ENCODE data around the gene MRPS7. TPM values are rescaled to one million over a fixed set of nuclear protein-coding genes. Genes with fewer than 3 reads are reported as not detected.

Gene MRPS7
- total RNA-seq (2021): 103 and 105 TPM in 2 replicates
- percentile 84 among the genes with signal in this experiment for Bru-seq, nascent RNA
- percentile 71 among the genes with signal in this experiment for BruChase-seq, experiment 1, labeled RNA remaining after a 2-hour chase
- BruChase-seq, experiment 2, labeled RNA remaining after a 6-hour chase: percentile 86 among the genes with signal in this experiment
- long read RNA-seq, transcript MRPS7-203 (4 exons, 1,638 nt): minor isoform, 38 of 381 reads
- long read RNA-seq, transcript MRPS7-201 (5 exons, 1,406 nt): major isoform, 310 of 381 reads
- long read RNA-seq, partial matches to known transcripts: 6 of 381 reads
- long read RNA-seq, other reads (novel, unspliced or antisense): 24 of 381 reads

DNA sequence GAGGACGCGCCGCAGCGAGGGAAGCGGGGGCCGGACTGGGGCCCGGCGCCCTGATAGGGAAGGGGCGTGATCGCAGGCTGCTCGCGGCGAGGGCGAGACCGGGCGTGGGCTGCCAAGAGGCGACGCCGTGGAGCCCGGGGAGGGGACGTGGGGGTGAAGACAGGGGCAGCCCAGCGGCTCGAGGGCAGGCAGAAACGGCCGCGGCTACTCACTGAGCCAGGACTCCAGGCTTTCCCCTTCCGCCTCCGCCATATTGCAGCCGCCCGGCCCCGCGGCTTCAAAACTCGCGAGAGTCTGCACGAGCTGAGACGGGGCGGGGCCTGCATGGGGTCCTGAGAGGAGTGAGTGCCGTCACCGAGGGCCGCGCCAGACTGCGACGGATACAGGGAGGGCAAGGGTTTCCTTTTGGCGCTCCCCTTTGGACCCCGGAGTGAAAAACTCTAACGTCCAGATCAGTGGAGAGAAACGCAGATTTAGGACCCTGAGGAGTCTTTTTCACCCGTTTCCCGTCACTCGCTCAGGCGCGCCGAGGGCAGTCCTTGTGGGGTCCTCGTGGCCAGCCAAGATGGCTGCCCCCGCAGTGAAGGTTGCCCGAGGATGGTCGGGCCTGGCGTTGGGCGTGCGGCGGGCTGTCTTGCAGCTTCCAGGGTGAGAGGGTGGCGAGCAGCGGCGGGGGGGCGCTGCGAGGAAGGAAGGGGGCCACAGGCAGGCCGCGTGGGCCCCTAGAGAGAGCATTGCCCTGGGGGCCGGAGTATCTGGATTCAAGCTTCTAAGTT is at the start of gene MRPS7, which contains the start of gene GGA3:
TSS of gene MRPS7 (plus strand) at position 544 of the 776 bp plus-strand sequence. CDS start at position 566, 22 bp downstream.
TSS of gene GGA3 (minus strand) at position 271 of the 776 bp plus-strand sequence. CDS start at position 252, 19 bp downstream.
- POLR2A ChIA-PET (ENCODE audit: low non-redundant PET): interaction anchor here (0.5 to 1.5 kb wide), 3 partner anchors 21 to 200 kb away, joined by 3 to 6 read pairs (median 5); no protein-coding TSS in a partner anchor

GRCh38 chr17:75218131-75218530 is 43.5 kb upstream of the MRPS7 start:
- Histone ChIP-seq H3K27ac (ENCODE audit: low read depth, low read length, poor library complexity, severe bottlenecking) (no peak overlapping the region), H3K4me1 (ENCODE audit: insufficient read depth, low read length, poor library complexity, severe bottlenecking) (no peaks in the 10 kb centered on the region), H3K4me3 (ENCODE audit: low read depth, low read length, poor library complexity, severe bottlenecking) (no peak overlapping the region), H3K27me3 (replicated peaks; ENCODE audit: insufficient read depth, low read depth, low read length, poor library complexity) (no peaks in the 10 kb centered on the region), H3K36me3 (ENCODE audit: insufficient read depth, low read length, poor library complexity, severe bottlenecking) (peaks cover 65% of the 10 kb centered on the region), H3K9me3 (ENCODE audit: low read depth, low read length, poor library complexity, severe bottlenecking) (no peaks in the 10 kb centered on the region)
- CTCF ChIA-PET: no interaction called here
- no TSS peak for BruUV-seq (replicated peaks)
- POLR2A ChIA-PET (ENCODE audit: low non-redundant PET): no interaction called here
- intact Hi-C loops (cut with micrococcal nuclease; ENCODE audit: unreplicated experiment): no loop called here
- TF ChIP-seq EZH2 (IDR thresholded peaks at IDR 0.05; ENCODE audit: borderline replicate concordance, low read depth, low read length, poor library complexity, severe bottlenecking): no peak
- TF ChIP-seq, protein P1, sequence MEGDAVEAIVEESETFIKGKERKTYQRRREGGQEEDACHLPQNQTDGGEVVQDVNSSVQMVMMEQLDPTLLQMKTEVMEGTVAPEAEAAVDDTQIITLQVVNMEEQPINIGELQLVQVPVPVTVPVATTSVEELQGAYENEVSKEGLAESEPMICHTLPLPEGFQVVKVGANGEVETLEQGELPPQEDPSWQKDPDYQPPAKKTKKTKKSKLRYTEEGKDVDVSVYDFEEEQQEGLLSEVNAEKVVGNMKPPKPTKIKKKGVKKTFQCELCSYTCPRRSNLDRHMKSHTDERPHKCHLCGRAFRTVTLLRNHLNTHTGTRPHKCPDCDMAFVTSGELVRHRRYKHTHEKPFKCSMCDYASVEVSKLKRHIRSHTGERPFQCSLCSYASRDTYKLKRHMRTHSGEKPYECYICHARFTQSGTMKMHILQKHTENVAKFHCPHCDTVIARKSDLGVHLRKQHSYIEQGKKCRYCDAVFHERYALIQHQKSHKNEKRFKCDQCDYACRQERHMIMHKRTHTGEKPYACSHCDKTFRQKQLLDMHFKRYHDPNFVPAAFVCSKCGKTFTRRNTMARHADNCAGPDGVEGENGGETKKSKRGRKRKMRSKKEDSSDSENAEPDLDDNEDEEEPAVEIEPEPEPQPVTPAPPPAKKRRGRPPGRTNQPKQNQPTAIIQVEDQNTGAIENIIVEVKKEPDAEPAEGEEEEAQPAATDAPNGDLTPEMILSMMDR (conservative IDR thresholded peaks at IDR 0.05; ENCODE audit: low read depth, low read length): no peak
- no peak for DNase-seq (ENCODE audit: low spot score)

More for the DNA sequence above, at the start of gene MRPS7, which contains the start of gene GGA3:
- CTCF ChIA-PET: interaction anchor here (0.6 to 4.2 kb wide), 2 partner anchors 9 to 18 kb away, joined by 3 to 16 read pairs; partner anchors contain the start of gene MIF4GD
- BruUV-seq (replicated peaks): no TSS peak
- H3K27ac ChIP-seq (ENCODE audit: low read depth, low read length, poor library complexity, severe bottlenecking): peak within 1 kb of the TSS; percentile 99
- H3K36me3 ChIP-seq (ENCODE audit: insufficient read depth, low read length, poor library complexity, severe bottlenecking): peaks cover 33% of the 10 kb centered on the region
- H3K4me1 ChIP-seq (ENCODE audit: insufficient read depth, low read length, poor library complexity, severe bottlenecking): peaks cover 10% of the 10 kb centered on the region
- TF ChIP-seq EZH2 (IDR thresholded peaks at IDR 0.05; ENCODE audit: borderline replicate concordance, low read depth, low read length, poor library complexity, severe bottlenecking): no peak
- TF ChIP-seq, protein P1 (conservative IDR thresholded peaks at IDR 0.05; ENCODE audit: low read depth, low read length): no peak
- no peaks in the 10 kb centered on the region for H3K27me3 ChIP-seq (replicated peaks; ENCODE audit: insufficient read depth, low read depth, low read length, poor library complexity)
- intact Hi-C loops (cut with micrococcal nuclease; ENCODE audit: unreplicated experiment): no loop called here
- H3K4me3 ChIP-seq (ENCODE audit: low read depth, low read length, poor library complexity, severe bottlenecking): peak within 1 kb of the TSS; percentile 84
- DNase-seq (ENCODE audit: low spot score): peak; percentile 97
- no peaks in the 10 kb centered on the region for H3K9me3 ChIP-seq (ENCODE audit: low read depth, low read length, poor library complexity, severe bottlenecking)

- intact Hi-C loops (cut with micrococcal nuclease; ENCODE audit: unreplicated experiment): no loop called here
Measured at GRCh38 chr17:75219815-75220214, 41.9 kb upstream of the MRPS7 start.

More at GRCh38 chr17:75219815-75220214, 41.9 kb upstream of the MRPS7 start:
- Histone ChIP-seq H3K4me1 (ENCODE audit: insufficient read depth, low read length, poor library complexity, severe bottlenecking) (no peaks in the 10 kb centered on the region), H3K27ac (ENCODE audit: low read depth, low read length, poor library complexity, severe bottlenecking) (no peak overlapping the region), H3K4me3 (ENCODE audit: low read depth, low read length, poor library complexity, severe bottlenecking) (no peak overlapping the region), H3K27me3 (replicated peaks; ENCODE audit: insufficient read depth, low read depth, low read length, poor library complexity) (no peaks in the 10 kb centered on the region), H3K36me3 (ENCODE audit: insufficient read depth, low read length, poor library complexity, severe bottlenecking) (peaks cover 53% of the 10 kb centered on the region), H3K9me3 (ENCODE audit: low read depth, low read length, poor library complexity, severe bottlenecking) (no peaks in the 10 kb centered on the region)
- ChIA-PET POLR2A (ENCODE audit: low non-redundant PET) (no interaction called here), CTCF (no interaction called here)
- TF ChIP-seq, protein P1 (conservative IDR thresholded peaks at IDR 0.05; ENCODE audit: low read depth, low read length): no peak
- no peak for TF ChIP-seq EZH2 (IDR thresholded peaks at IDR 0.05; ENCODE audit: borderline replicate concordance, low read depth, low read length, poor library complexity, severe bottlenecking)
- DNase-seq (ENCODE audit: low spot score): no peak
- BruUV-seq (replicated peaks): no TSS peak

Measured in A673 (cell line).